ENCODE data around the gene RBFA. TPM values are rescaled to one million over a fixed set of nuclear protein-coding genes. Genes with fewer than 3 reads are reported as not detected.
A peak's percentile ranks its signal among the peaks of the same experiment; 100 is the strongest.

Gene RBFA
- total and polyA plus RNA-seq, 10 of the 15 experiments (the other 5 are each of a cell fraction or from before 2014, with no cell fraction given), result 7.2 to 56.0 (median 37.7) TPM

DNA sequence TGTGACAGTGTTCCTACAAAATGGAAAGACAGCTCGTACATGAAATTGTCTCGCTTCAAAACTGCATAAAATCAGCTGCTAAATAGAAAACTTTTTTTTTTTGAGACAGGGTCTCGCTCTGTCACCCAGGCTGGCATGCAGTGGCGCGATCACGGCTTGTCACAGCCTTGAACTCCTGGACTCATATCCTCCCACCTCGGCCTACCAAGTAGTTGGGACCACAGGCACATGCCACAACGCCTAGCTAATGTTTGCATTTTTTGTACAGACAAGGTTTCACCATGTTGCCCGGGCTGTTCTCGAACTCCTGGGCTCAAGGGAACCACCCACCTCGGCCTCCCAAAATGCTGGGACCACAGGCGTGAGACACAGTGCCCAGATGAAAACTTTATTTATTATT is 49.1 kb upstream of the RBFA start:
- Histone ChIP-seq H3K4me1 (ENCODE audit: control insufficient read depth, insufficient read depth, low read length) (no peaks in the 10 kb centered on the region; the same call in 1 of the 2 replicates), H3K9me3 (replicated peaks; ENCODE audit: control insufficient read depth, insufficient read depth, low read length) (no peaks in the 10 kb centered on the region), H3K27me3 (replicated peaks in 1 of 2; ENCODE audit: control insufficient read depth in 2 of 2, insufficient read depth in 2 of 2, low read length in 1 of 2) (no peaks in the 10 kb centered on the region), H3K79me2 (ENCODE audit: control insufficient read depth, insufficient read depth, low read length) (peaks cover 85% of the 10 kb centered on the region), H3K4me3 (0 out of 2 replicates have a peak overlapping the region, but pooled peaks have one; percentile 30), H3K4me2 (ENCODE audit: control insufficient read depth, insufficient read depth) (peak overlapping the region; percentile 30), H3K9ac (ENCODE audit: control insufficient read depth, insufficient read depth, low read length) (no peak overlapping the region), H3K36me3 (ENCODE audit: control insufficient read depth in 2 of 2, insufficient read depth in 2 of 2, low read length in 1 of 2) (peaks cover 2 to 11% of the 10 kb centered on the region in 2 experiments; a peak in 3 of 4 replicates), H3K27ac (ENCODE audit: control insufficient read depth, insufficient read depth) (no peak overlapping the region), H4K20me1 (ENCODE audit: control insufficient read depth, insufficient read depth) (peaks cover 11% of the 10 kb centered on the region; the same call in 1 of the 2 replicates), H2AFZ (ENCODE audit: control insufficient read depth, low read depth, low read length) (no peak overlapping the region)
- BruUV-seq (replicated peaks), result no TSS peak
- POLR2A ChIA-PET, result interaction anchor here (0.6 to 1.3 kb wide), 5 partner anchors 19 to 172 kb away, joined by 3 to 4 read pairs (median 3); no protein-coding TSS in a partner anchor
- in situ Hi-C loops (cut with MboI), result no loop called here
- SMC1A ChIA-PET (ENCODE audit: uncharacterized antibody, unreplicated experiment), result interaction anchor here (0.6 to 2.4 kb wide), 8 partner anchors 9 to 922 kb away, joined by 3 to 8 read pairs (median 3); no protein-coding TSS in a partner anchor
- FAIRE-seq, result no peak
- RAD21 ChIA-PET (ENCODE audit: unreplicated experiment), result interaction anchor here (1.4 to 2.4 kb wide), 4 partner anchors 22 to 49 kb away, joined by 3 to 9 read pairs (median 6); partner anchors contain the start of gene RBFA
- ATAC-seq, result no peak
- 91% methylated on average over 12 of the region's 12 CpGs for WGBS (ENCODE audit: insufficient coverage, insufficient replicate concordance, low lambda C conversion rate, missing lambda C conversion rate)
- intact Hi-C loops (cut with micrococcal nuclease; ENCODE audit: unreplicated experiment), result loop anchor here (5.0 to 10.0 kb wide), 5 partner anchors 33 to 303 kb away; partner anchors contain the start of genes KCNG2, RBFA and SLC66A2
- CTCF ChIA-PET, result interaction anchor here (0.6 to 1.8 kb wide), 5 partner anchors 18 to 162 kb away, joined by 3 to 6 read pairs (median 3); no protein-coding TSS in a partner anchor
- DNase-seq (ENCODE audit: low read depth, low spot score), result no peak
- no peak for TF ChIP-seq ZBTB33 (IDR thresholded peaks at IDR 0.05)
- no peak for TF ChIP-seq ZNF622 (IDR thresholded peaks at IDR 0.05)
- TF ChIP-seq FOXM1 (IDR thresholded peaks at IDR 0.05; ENCODE audit: low read depth, low read length), result no peak
- TF ChIP-seq PAX8 (IDR thresholded peaks at IDR 0.05), result no peak
- no peak for TF ChIP-seq TBL1XR1 (IDR thresholded peaks at IDR 0.05; ENCODE audit: low read depth, low read length)
- TF ChIP-seq, protein P1, sequence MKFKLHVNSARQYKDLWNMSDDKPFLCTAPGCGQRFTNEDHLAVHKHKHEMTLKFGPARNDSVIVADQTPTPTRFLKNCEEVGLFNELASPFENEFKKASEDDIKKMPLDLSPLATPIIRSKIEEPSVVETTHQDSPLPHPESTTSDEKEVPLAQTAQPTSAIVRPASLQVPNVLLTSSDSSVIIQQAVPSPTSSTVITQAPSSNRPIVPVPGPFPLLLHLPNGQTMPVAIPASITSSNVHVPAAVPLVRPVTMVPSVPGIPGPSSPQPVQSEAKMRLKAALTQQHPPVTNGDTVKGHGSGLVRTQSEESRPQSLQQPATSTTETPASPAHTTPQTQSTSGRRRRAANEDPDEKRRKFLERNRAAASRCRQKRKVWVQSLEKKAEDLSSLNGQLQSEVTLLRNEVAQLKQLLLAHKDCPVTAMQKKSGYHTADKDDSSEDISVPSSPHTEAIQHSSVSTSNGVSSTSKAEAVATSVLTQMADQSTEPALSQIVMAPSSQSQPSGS (IDR thresholded peaks at IDR 0.05; ENCODE audit: low read length), result no peak
- TF ChIP-seq ZNF207 (IDR thresholded peaks at IDR 0.05; ENCODE audit: borderline replicate concordance), result no peak
- no peak for TF ChIP-seq ZNF217 (IDR thresholded peaks at IDR 0.05)
- no peak for TF ChIP-seq TCF7 (IDR thresholded peaks at IDR 0.05; ENCODE audit: borderline replicate concordance)
- no peak for TF ChIP-seq CEBPZ (IDR thresholded peaks at IDR 0.05; ENCODE audit: low read depth, low read length)
- TF ChIP-seq, protein P2, sequence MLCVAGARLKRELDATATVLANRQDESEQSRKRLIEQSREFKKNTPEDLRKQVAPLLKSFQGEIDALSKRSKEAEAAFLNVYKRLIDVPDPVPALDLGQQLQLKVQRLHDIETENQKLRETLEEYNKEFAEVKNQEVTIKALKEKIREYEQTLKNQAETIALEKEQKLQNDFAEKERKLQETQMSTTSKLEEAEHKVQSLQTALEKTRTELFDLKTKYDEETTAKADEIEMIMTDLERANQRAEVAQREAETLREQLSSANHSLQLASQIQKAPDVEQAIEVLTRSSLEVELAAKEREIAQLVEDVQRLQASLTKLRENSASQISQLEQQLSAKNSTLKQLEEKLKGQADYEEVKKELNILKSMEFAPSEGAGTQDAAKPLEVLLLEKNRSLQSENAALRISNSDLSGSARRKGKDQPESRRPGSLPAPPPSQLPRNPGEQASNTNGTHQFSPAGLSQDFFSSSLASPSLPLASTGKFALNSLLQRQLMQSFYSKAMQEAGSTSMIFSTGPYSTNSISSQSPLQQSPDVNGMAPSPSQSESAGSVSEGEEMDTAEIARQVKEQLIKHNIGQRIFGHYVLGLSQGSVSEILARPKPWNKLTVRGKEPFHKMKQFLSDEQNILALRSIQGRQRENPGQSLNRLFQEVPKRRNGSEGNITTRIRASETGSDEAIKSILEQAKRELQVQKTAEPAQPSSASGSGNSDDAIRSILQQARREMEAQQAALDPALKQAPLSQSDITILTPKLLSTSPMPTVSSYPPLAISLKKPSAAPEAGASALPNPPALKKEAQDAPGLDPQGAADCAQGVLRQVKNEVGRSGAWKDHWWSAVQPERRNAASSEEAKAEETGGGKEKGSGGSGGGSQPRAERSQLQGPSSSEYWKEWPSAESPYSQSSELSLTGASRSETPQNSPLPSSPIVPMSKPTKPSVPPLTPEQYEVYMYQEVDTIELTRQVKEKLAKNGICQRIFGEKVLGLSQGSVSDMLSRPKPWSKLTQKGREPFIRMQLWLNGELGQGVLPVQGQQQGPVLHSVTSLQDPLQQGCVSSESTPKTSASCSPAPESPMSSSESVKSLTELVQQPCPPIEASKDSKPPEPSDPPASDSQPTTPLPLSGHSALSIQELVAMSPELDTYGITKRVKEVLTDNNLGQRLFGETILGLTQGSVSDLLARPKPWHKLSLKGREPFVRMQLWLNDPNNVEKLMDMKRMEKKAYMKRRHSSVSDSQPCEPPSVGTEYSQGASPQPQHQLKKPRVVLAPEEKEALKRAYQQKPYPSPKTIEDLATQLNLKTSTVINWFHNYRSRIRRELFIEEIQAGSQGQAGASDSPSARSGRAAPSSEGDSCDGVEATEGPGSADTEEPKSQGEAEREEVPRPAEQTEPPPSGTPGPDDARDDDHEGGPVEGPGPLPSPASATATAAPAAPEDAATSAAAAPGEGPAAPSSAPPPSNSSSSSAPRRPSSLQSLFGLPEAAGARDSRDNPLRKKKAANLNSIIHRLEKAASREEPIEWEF (IDR thresholded peaks at IDR 0.05; ENCODE audit: insufficient replicate concordance, low read depth, low read length), result no peak

Data from GM12878 (cell line).